ENCODE measurements around the gene HS6ST3.

- TF ChIP-seq POLR2A (IDR thresholded peaks at IDR 0.05; ENCODE audit: low read depth, low read length) (no peak), TAF1 (IDR thresholded peaks at IDR 0.05; ENCODE audit: borderline replicate concordance, low read depth, low read length) (no peak)
These were observed 195.1 kb downstream of the HS6ST3 start for GRCh38 chr13:96284971-96285370.

All from GM12892 (cell line).